ENCODE results near the gene SAE1.
A peak's percentile ranks its signal among the peaks of the same experiment; 100 is the strongest.

Gene SAE1

DNA sequence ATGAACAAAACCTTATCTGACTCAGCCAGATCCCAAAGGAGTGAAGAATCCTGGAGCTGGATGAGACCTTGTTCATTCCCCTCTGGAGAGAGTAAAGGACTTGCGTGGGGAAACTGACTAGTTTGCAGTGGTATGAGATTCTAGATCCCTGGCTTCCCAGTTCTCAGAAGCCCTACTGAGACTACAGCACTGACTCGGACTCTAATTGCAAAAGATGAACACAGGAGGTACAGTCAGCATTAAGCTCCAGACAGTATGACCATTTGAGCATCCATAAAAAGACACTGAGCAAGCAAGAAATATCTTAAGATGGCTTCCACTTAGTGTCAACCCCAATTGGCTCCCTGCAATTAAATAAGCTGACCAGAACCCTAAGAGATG, 23.8 kb upstream of the SAE1 start:
- peak; percentile 59 for DNase-seq (ENCODE audit: low read depth)

DNA sequence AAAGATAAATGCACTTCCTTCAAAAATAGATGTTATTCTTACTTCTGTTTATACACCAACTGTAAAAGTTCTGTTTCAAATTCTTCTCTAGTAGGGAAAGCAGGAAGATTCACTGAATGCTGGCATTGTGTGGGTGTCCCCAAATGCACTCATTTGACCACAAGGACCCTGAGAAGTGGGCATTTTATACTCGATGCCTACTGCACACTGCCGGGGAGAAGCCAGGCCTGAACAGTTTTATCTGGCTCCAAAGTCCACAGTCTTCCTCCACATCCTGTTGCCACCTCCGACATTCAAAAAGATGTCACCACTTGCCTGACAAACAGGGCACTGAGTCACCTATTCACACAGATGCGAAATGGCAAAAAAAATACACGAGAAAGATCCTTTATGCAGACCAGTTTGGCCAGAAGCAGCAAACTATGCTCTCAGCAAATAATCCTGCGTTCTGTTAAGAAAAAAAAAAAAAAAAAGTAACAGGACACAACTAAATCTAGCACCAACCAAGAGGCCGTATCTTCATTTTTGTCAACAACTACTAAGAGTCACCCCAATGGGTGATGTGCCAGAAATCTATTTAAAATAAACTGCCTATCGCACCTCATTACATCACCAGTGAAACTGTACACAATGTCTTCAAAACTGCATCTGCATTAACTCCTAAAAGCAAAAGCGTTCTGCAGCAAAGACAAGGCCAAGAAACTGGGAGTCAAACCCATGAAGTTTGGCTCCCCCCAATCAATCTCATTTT, 23.3 kb upstream of the SAE1 start:
- peak; percentile 41 for DNase-seq (ENCODE audit: low read depth)

DNA sequence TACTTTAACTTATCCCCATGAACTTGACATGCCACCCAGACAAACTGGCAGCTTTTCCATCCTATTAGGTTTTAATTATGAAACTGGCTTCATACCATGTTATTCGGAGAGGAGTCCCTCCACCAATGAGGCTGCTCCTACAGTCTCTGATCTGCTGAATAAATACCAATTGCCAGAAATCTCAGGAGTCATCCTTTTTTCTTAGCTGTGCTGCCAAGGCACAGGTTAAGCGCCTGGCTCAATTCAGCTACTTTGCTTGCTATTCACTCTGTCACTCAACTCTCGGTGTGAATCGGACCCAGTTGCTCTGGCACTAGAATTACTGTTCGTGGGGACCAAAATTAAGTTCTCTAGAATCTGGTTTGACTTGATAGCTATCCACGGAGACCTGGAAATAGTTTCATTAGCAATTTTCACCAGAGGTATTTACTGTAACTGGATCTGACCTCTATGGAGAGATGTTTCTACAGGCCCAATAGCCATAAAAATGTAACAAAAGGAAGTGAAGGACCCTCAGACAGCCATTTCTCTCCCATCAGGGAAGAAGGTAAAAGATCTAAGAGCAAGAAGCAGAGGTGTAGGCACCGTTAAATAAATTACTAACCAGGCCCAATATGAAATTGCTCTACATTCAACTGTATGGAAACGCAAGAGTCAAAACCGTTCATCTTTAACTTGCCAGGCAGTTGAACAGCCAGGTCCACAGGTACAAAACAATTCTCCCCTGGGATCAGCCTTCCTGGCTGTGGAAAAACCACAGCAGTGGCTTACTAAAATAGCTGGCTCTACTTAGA, 22.5 kb upstream of the SAE1 start:
- DNase-seq (ENCODE audit: low read depth), result no peak

DNA sequence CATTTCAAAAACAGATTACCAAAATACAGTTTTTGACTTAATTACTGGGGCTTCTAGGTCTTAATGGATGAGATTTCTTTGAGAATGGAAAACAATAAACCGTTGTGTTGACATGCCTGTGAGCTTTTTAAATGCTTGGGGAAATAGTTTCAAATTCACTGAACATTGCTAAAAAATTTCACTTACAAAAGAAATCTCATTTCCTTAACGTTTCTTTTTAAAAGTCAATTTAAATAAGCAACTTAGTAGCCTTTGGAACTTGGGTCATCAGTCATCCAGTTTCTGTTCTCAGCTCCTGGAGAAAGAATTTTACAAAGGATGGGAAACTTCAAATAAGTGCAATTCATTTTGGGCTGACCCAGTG, 21.5 kb upstream of the SAE1 start:
- no peak for DNase-seq (ENCODE audit: low read depth)

DNA sequence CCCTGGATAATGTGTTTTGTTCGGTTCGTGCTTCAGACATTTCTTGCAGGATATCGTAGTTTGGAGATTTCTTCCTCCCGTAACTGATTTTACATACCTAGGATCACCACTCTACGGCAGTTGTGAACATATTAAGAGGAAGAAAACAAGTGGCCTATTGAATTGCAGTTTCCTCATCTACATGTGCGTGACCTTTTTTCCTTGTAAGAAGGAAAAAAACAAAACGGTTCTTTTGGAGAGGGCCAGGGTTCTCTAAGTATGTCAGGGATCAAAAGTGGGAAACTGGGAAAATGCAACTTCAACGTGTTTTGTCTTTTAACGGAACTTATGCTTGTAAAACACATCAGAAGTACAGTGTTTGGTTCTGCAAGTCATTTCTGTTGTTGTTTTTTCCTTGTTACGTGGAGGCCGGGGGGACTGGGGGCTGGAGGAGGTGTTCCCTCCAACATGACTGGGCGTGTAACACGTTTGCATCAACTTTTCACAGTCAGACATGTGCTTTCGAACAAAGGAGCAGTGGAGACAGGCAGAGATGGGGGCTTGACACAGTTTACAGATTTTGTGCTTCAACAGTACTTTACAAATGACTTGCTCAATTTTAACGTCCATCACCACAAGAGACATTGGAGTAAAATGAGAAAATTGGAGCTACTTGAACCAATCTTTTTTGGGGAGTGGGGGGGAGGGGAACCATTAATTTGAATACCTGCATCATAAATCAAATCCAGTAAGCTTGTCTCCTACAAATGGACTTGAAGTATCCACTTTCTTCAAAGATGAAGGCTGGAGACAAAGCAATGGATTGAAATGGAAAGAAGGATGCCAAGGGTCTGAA, 20.9 kb upstream of the SAE1 start:
- peak; percentile 54 for DNase-seq (ENCODE audit: low read depth)

DNA sequence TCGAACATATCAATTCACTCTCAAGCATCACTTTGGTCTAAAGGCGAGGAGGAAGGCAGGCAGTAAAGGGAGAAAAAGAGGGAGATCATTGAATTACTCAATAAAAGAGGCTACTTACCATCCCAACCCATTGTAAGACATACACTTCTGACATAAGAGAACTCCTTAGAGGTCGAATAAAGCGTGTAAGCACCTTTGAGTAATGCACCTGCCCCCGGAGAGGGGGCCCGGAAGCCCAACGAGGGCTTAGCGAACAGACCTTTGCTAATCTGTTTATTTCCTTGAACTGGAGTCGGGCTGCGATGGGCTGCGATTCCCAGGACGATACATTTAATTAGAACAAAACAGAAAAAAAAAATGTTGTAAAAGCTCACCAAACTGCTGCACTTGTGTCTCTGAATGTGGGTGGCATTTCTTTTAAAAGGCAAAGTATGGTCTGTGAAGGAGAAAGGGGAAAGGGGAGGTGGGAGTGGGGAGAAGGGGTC, 20.1 kb upstream of the SAE1 start:
- no peak for DNase-seq (ENCODE audit: low read depth)

DNA sequence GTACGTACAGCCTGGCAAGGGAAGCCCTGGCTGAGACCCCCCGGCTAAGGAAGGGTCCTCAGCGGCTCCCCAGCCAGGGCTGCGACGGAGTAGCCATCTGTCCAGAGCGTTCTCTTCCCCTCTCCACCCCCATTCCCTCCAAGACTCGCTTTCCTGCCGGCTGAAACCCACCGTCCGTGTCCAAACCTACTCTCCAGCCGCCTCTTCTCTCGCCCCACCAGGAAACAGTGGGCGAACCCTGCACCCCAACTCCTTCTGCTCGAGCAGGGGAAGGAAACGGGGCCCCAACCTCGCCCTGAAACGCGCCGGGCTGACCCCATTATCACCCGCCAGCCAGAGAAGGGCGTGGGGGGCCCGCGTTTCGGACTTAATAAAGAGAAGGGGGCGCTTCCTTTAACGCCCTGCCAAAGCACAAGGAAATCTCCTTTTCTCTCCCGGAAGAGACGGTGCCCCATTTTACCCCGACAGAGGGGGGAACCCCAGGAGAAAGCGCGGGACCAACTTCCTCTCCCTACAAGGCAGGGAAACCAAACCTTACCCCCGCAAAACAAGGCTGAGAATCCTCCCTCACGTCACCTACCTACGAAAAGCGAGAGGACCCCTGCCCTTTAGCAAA, 19.5 kb upstream of the SAE1 start:
- no peak for DNase-seq (ENCODE audit: low read depth)

DNA sequence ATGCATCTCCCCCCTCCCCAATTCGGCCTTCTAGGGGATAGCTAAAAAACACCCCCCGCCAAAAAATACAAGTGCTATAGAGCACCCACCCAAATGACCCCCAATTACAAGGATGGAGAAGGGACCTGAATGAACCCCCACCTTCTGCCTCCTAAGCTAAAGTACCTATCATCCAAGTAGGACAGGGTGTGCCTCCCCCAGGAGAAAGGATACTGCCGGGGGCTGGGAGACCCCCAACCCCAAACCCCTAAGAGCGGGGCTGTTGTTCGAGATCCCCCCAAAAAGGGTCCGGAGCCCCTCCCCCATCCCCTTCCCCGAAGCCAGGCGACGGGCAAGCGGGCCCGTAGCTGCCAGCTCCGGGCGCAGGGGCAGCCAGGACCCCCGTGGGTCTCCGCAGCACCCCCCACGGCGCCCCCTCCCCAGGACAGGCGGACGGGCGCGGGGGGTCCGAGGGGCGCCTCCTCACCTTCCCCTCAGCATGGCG, 18.9 kb upstream of the SAE1 start:
- DNase-seq (ENCODE audit: low read depth), result no peak

DNA sequence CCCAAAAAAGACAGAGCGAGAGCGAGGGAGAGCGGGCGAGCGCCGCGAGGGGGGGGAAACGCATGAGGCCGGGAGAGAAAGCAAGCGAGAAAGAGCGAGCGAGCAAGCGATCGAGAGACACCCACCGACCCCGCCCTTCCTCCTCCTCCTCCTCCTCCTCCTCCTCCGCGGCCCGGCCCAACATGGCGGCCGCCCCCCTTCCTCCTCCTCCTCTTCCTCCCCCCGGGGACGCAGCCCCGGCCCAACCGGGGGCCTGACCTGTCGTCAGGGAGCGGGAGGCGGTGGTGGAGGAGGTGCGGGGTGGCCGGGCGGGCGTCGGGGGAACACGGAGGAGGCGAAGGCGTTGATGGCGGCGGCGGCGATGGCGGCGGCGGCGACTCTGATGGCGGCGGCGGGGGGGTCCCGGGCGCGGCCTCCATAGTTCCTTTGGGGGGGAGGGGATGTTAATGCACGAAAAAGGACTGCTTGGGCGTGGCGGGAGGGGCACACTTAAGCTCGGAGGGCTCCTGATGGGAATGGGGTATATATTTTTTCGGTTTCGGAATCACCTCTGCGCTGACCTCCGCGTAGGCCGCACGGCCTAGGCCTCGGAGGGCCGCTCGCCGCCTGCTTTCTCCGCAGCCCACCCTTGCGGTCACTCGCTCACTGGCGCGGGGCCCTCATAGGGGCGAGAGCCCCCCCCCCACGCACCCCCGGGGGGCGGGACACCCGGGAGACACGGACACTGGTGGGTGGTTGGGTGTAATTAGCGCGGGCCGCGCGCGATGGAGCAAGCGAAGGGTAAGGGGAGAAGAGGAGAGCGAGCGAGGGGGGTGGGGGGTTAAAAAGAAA, 18.3 kb upstream of the SAE1 start:
- DNase-seq (ENCODE audit: low read depth), result peak; percentile 86

DNA sequence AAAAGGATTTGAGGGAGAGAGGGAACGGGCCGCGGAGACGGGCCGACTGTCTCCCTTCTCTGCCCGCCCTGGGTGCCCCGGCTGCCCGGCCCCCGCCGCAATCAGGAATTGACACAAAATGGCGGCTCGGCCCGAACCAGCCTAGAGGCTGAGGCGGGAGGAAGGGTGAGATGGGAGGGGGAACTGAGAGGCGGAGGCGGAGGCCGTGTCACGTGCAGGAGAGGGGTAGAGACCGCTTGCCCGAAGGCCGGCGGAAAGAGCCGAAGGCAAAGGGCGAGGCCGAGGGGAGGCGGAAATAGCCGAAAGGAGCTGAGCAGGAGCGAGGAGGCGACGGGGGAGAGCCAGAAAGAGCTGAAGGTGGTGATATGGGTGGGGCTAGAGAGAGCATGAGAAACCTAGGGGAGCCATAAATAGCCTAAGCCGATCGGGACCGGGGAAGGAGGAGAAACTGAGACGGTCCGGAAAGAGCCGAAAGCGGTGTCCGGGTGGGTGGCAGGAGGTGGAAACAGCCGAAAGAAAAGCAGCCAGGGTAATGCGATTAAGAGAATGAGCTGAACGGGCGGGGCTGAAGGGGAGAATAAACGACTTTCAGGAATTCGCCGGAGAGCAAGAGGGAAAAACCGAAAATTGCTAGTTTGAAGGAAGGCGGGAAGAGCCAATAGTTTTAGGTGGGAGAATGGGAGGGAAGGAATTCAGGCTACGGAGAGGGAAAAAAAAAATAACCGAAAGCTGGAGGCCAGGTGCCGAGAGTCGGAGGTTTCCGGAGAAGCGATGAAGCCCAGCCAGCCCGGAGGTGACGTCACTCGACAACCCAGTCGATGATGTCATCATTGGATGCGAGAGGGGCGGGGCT, 17.4 kb upstream of the SAE1 start, which contains the start of gene ZC3H4:
TSS of gene ZC3H4 (minus strand) at position 780 of the 853 bp plus-strand sequence. CDS start 1,192 bp downstream, outside the sequence.
- peak; percentile 99 for DNase-seq (ENCODE audit: low read depth)

DNA sequence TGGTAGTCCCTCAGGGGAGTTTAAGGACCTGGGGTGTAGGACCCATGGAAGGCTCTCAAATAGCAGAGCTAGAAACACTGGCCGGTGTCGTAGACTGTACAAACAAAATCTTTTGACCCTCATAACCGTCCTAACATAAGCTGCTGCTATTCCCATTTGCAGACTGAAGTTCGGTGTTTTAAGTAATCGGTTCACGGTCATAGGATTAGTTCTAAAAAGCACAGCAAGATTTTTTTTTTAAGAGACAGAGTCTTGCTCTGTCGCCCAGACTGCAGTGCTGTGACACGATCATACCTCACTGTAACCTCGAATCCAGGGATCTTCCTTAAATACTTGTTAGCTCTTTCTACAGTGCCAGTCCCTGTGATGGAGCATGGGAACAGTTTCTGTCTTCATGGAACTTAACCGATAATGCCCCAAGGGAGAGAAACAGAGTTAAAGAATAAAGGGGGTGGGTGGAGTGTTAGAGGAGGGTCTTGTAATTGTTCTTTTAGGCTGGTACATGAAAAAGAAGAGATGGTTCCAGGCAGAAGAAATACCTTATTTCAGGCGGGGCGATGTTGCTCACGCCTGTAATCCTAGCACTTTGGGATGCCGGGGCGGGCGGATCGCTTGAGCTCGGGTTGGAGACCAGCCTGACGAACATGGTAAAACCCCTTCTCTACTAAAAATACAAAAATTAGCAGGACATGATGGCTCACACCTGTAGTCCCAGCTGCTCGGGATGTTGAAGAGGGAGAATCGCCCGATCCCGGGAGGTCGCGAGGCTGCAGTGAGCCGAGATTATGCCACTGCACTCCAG, 16.6 kb upstream of the SAE1 start:
- DNase-seq (ENCODE audit: low read depth), result no peak

DNA sequence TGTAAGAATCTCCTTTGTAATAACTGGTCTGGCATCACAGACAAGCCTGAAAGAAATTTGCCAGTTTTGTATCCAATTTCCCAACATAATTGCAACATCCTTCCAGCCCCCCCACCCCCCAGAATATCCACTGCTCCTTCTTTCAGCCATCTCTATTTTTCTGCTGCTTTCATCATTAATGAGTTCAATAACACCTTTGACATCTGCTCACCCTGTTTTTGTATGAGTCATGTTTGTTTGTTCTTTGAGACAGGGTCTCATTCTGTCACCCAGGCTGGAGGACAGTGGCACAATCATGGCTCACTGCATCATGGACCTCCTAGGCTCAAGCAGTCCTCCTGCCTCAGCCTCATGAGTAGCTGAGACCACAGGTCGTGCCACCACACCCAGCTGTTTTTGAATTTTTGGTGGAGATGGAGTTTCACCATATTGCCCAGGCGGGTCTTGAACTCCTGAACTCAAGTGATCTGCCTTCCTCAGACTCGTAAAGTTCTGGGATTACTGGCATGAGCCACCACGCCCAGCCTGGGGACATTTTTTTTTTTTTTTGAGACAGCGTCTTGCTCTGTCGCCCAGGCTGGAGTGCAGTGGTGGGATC, 10.1 kb upstream of the SAE1 start:
- DNase-seq (ENCODE audit: low read depth), result no peak

DNA sequence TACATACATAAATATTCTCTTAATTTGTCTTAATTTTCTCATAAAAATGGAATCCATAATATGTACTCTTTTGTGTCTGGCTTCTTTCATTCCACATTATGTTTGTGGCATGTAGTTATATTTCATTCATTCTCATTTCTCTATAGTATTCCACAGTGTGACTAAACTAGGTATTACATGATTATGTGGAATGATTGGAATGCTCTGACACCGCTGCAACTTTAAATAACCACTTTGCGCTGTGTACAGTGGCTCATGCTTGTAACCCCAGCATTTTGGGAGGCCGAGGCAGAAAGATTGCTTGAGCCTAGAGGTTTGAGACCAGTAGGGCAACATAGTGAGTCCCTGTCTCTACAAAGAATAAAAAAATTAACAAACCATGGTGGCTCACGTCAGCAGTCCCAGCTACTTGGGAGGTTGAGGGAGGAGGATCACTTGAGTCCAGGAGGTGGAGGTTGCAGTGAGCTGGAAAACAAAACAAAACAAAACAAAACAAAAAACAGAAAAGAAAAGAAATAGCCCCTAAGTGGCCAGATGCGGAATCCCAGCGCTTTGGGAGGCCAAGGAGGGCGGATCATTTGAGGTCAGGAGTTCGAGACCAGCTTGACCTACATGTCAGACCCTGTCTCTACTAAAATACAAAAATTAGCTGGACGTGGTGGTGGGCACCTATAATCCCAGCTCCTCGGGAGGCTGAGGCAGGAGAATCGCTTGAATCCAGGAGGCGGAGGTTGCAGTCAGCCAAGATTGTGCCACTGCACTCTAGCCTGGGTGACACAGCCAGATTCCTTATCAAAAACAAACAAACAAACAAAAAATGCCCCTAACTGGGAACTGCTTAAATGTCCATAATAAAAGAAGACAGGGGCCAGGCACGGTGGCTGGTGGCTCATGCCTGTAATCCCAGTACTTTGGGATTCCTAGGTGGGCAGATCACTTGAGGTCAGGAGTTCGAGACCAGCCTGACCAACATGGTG, 8.0 kb upstream of the SAE1 start:
- DNase-seq (ENCODE audit: low read depth), result peak; percentile 83

DNA sequence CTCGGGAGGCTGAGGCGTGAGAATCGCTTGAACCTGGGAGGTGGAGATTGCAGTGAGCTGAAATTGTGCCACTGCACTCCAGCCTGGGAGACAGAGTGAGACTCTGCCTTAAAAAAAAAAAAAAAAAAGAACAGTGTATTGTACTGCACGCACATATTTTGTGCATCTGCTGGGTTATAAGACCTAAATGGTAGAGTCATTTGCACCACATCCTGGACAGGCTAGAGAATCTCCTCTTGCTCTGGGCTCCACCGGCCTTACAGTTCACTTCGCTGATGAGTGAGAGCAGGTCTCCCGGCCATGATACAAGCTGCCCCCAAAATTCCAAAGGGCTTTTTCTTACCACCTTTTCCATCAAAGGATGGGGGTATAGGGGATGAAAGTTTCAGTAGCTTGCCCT, 7.2 kb upstream of the SAE1 start:
- DNase-seq (ENCODE audit: low read depth), result no peak

DNA sequence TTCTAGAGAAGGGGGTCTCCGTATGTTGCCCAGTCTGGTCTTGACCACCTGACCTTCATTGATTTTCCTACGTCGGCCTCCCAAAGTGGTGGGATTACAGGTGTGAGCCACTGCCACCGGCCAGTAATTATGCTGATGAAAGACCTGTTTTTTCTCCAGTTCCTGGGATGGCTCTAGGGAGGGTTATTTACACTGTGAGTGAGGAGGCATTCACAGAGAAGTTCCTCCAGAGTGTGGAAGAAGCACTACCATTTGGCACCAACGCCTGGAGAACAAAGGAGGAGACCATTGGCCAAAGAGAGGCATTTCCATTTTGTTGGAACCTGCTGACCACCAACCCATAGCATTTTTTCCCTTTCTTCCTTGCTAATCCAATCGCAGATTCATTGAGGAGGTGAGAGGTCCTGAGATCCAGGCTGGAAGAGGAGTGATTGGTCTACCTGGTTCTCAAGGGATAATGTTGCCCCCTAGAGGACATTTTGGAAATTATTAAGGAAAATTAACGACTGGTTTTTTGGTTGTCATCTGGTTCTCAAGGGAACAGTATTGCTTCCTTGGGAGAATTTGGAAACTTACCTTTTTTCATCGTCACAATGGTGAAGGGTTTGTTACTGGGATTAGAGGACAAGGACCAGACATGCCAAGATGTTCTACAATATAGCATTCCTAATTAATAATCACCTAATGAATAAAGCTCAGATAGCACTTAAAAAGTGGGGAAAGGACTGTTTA, 5.5 kb upstream of the SAE1 start:
- DNase-seq (ENCODE audit: low read depth), result peak; percentile 73

DNA sequence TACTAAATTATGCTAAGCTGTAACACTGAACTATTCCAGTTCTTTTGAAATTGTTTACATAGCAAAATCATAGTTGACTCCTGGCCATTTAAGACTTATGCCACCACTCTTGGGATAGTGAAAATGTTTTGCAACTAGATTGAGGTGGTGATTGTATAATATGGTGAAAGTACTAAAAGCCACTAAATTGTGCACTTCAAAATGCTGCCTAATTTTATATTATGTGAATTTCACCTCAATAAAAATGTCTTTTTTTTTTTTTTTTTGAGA, 5.0 kb upstream of the SAE1 start:
- DNase-seq (ENCODE audit: low read depth), result no peak

DNA sequence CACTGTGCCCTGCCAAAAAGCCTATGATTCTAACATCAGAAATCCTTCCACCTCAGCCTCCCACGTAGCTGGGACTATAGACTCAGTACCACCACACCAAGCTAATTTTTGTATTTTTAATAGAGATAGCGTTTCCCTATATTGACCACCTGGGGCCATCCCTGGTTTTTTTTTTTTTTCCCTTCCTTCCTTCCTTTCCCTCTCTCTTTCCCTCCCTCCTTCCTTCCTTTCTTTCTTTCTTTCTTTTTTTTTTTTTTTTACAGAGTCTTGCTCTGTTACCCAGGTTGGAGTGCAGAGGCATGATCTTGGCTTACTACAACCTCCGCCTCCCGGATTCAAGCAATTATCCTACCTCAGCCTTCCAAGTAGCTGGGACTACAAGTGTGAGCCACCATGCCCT, 1.1 kb upstream of the SAE1 start:
- DNase-seq (ENCODE audit: low read depth), result no peak
